Embryonic facial prominence (tissue), 1 donor: ENCODE results near the gene ITPRID1.
A peak's percentile ranks its signal among the peaks of the same experiment; 100 is the strongest.

Source experiments
- DNase-seq: peaks from one replicate; pipeline ENCODE4 v3.0.0-alpha.2; 2016; ENCODE audit errors: extremely low spot score

ITPRID1 gene

DNA sequence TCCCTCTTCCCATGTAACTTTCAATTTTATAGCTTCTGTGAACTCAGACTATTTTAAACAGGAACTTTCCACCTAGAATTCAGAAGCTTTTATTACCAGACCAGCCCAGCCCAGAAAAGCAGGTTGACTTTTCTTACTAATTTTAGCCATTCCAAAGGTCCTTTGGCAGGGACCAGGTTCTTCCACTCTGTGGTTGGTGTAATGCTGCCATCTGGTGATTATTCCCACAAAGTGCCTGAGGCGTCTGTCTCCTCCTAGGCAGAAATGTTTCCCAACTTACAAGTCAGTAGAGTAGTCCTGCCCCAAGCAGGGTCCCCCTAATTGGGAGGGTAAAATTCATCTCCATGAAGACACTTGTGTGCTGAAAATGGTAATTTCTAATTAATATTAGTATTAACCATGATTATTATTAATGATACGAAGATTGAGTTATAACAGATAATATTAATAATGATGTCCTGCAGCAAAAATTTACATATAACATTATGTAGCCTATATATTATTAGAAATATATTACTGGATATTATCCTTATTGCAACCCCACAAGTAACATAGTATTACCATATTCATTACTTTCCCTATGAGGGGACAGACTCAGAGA lies 120.1 kb downstream of the ITPRID1 start:
- DNase-seq = peak; percentile 20

DNA sequence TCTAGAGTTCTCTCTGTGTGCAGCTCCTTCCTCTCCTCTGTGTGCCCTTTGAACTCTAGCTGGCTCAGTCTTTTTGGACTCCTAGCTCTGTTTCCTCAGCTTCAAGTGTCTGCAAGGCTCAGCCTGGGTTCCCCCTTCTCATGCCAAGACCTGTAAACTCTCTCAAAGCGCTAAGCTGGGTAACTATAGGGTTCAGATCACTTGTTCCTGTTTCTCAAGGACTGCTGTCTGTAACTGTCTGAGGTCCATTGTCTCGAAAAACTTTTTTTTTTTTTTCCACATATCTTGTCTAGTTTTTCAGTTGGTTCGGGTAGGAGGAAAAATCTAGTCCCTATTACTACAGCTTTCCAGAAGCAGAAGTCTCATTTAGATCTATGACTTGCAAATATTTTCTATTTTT lies 126.5 kb downstream of the ITPRID1 start:
- DNase-seq = no peak

DNA sequence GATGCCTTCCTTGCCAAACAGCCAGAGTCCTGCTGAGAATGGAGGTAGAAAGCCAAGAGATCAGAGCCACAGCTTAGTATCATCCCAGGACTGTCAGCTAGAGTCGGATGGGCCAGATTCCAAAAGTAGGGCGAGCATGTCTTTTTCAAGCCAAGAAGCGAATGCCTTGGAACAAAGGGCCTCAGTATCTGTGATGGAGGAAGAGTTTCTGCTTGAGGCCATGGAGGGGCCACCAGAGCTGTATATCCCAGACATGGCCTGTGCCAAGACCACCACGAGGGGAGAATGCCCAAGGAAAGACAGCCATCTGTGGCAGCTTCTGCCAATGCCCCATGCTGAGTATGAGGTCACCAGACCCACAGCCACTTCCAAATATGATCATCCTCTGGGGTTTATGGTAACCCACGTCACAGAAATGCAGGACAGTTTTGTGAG lies 128.8 kb downstream of the ITPRID1 start:
- DNase-seq = no peak

DNA sequence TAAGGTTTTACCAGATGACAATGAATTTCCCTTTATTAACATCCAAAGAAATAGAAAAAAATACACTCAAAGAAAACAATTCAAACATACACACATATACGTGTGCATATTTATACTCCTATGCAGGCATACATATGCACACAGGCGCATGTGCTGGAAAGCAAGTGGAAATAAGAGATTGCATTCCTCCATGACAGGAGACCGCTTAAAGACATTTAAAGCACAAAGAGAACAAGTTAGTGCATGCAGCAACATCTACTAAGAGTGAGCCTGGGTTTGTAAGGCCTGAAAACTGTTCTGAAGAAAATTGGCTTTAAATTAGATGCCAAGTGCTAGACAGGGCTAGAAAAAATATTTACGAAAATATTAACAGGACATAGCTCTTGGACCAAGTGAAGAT lies 133.1 kb downstream of the ITPRID1 start:
- no peak for DNase-seq

DNA sequence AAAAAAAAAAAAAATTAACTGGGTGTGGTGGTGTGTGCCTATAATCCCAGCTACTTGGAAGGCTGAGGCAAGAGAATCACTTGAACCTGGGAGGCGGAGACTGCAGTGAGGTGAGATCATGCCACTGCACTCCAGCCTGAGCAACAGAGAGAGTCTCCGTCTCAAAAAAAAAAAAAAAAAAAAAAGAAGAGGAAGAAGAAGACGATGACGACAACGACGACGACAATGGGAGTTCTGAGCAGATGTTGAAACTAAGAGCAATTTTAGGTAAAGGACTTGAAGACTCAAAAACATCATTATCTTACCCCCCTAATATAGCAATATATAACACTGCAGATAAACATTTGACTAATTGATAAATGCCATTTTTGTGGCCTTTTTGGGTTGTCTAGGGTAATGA lies 133.6 kb downstream of the ITPRID1 start:
- no peak for DNase-seq

DNA sequence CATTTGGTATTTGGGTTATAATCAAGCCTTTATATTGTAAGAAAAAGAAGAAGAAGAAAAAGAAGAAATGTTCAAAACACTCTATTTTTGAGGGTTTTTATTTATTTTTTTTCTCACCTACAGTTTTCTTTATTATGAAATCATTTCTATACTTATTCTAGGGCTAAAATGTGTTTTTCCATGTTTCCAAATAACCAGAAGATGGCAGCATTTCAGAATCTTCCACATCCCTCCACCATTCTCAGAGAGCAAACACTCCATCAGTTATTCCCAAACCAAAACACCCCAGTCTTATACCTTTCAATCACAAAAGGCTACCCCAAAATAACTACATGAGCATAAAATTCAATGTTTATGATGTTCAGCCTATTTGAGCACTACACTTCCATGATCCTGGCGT lies 134.4 kb downstream of the ITPRID1 start:
- DNase-seq = no peak

DNA sequence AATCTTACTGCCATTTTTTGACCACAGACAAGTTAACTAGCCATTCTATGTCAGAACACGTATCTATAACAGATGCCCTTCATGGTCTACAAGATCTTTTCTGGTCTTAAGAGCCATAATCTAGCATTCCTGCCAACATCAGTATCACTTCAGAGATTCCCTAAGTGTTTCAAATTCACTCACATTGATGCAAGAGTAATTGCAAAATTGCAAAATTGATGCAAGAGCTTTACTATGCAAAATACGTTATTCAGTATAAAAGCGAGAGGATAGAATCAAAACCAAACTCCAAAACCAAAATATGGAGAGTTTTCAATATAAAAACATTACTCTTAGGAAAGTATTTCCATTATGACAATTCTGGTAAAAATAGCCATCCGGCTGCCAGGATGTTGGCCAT lies 135.0 kb downstream of the ITPRID1 start:
- no peak for DNase-seq

DNA sequence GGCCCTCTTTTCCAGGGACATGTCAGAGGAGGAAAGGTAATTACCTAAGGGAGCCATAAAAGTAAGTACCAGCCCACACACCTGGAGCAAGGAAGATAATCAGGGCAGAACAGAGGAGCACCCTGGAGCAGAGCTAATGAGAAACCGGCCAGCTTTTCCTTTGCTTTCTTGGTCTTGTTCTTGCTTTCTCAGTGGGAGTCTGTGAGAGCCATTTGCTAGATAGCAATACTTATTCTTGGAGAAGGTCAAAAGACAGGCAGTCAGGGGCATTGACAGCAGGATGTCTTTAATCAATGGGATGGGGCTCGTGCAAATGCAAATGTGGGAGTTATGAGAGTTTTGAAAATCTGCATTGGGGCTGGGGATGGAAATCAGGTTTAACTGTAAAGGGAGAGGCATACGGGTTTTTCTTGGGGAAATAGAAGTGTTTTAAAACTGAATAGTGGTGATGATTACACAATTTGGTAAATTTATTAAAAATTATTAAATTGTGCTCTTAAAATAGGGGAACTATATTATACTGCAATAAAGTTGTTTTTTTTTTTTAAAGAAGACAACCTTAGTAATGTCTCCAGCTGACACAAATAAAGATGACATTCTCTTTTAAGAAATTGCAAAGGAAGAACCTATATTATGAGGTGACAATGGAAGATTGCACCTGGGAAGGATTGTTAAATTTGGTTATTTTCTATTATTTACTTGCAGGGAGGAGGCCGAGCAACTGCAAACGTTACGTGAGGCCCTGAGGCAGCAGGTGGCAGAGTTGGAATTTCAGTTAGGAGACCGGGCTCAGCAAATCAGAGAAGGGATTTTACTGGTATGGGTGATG lies 137.6 kb downstream of the ITPRID1 start:
- no peak for DNase-seq

DNA sequence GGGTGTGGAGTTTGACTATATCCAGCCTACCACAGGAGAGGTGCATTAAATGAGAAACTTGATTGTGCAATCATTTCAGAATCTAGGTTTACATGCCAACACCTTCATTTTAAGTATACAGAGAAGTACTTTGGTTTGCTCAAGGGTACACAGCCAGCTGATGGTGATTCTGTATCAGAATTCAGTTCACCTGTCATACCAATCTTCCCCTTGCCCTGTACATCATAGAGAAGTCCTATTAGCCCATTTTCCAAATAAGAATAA lies 138.1 kb downstream of the ITPRID1 start:
- DNase-seq = no peak

DNA sequence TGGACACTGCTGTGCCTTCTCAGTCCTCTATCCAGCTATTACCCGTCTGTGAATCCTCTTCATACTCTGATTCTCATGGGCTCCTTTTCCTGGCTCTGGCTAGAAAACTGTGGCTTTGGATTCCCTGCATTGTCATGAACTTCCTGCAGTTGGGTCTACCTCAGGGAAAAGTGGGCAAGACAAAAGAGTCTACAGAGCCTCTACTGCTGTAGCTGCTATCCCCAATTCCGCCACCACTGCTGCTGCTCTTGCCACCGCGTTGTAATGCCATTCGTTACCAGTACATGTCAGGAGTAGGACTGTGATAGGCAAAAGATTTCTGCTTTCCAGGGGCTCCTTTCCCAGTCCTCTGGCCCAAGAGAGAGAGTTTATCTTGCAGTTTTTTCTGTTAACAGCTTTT lies 149.2 kb downstream of the ITPRID1 start:
- DNase-seq = no peak

DNA sequence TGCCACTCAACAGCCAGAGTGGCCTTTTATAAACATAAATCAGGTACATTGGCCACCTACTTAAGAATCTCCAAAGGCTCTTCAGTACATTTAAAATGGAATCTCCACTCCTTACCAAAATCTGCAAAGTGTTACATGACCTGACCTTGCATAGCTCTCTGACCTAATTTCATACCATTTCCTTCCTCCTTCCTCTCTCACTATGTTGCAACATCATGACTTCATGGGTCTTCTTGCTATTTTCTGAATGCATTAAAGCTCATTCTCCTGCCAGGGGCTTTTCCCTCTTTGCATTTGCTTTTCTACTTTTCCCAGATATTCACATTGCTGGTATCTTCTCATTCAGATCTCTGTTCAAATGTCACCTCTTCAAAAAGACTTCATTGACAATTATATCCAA lies 151.0 kb downstream of the ITPRID1 start:
- no peak for DNase-seq

DNA sequence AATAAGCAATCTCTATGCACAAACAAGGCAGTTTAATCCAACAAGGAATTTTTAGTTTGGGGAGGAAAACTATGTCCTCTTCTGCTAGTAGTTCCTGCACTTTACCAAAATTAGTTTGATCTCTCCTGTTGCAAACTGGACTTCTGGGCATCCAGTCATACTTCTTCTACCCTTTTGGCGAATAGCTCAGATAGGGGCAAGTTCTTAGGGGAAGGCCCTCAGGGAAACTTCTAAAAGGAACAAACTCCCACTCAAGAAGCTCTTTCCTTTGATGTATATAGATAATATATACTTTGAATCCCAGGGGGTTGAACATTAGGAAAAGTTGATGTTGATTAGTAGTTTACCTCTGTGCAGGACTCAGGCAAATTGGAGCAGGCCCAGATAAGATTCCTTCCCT lies 151.7 kb downstream of the ITPRID1 start:
- no peak for DNase-seq

DNA sequence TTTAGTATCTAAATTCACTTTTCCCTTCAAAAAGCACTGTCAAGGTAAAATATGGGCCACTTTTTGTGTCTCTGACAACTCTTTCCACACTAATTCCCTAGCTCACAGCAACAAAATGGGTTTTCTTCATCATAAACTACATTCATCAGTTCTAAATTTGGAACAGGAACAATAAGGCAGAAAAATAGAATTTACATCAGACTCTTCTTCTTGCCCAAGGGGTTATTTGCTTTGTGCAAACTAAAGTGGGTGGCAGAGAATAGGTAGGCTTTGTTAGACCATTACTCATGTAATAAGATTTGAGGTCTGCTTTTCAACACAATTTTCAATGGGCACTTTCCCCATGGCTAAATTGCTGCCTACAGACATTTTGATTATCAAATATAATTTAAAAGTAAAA lies 155.6 kb downstream of the ITPRID1 start:
- no peak for DNase-seq

DNA sequence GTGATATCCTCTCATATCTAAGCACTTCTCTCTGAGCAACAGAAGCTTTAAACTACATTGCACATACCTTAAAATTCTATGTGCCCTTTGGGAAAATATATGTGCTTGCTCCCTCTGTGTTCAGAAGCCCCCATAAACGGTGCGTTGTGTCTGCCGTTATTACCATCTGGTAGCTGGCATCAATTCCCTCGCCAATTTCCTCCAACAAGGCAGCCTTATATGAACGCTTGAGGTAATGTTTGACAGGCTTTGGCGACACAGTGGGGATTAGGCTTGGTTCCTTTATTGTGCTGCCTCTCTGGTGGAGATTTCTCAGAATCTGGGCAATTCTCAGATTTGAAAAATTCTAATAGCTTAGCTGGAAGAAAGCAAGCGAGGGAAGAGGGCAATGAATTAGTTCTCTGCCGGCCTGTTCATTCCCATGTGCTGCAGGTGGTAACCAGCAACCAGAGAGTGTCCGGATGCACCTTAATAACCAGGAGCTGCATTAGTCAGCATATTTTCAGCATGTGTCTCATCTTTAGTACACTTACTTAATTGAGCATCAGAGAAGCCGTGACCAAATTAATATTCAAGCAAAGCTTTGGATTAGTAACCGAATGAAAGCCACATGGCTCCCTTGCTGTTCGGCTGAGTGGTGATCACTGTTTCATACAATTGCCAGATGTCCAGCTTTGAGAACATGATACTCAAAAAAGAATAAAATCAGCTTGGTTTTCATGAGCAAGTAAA lies 165.8 kb downstream of the ITPRID1 start:
- DNase-seq = no peak

DNA sequence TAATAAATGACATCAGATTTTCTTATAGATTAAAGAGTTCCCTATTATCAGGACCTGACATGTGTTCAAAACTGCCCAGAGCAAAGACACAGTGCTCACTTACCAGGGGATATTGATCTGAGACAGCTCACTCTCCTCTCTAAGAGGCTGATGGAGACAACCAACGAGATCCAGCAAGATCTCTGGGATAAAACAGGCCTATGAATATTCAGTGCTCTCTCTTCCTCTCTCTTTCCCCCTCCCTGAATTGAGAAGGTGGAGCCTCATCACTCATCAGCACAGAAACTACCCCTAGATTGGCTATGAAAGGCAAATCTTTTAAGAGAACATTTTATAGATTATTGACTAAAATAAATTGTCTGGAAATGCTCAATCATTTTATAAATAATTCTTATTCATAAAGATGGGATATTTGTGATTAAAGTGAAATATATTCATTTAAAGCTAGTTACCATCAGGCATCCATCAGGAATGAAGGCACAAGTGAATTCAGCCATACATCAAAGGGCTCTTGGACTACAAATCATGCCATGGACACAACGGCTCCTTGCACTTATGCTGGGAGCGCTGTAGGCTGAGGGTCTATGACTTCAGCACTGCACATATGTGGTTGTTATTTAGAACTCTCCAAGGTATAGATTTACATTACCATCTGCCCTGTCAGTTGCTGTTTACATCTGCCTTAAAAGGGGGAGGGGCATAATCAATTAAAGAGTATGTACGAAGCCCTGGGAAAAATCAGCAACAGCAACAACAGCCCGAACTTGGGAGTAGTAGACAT lies 169.7 kb downstream of the ITPRID1 start:
- no peak for DNase-seq

DNA sequence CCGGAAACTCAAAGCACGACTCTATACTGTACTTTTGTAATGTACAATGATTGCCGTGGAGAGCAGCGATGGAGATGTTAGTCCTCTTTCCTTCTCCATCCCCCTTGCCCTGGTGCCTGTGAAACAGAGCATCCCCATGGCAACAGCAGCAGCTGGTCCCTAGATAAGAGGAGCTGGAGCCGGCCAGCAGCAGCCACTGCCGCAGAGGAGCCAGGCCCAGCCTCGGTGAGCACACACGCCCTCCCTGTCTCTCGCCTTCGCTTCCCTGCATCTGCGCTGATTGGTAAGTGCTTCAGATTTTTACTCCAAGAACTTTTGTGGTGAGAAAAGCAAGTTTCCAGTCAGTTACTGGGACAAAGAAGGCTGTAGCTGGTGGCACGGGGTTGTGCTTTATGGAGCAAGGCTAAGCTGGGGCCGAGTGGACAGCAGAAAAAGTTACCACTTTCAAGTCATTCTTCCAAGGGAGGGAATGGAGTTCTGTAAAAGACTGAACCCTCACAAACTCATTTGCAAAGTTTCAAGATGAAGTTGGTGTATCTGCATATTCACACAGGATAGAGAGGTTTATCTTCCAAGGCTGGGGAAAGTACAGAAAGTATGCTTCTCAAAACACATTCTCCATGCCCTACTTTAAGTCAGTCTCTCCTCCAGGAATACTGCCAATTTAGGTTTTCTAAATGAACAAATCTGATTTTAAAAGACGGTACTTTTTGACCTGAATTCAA lies 173.3 kb downstream of the ITPRID1 start, which contains the start of gene PPP1R17:
TSS of gene PPP1R17 (plus strand) at position 192 of the 725 bp plus-strand sequence. CDS start 5,227 bp downstream, outside the sequence.
- no peak for DNase-seq

DNA sequence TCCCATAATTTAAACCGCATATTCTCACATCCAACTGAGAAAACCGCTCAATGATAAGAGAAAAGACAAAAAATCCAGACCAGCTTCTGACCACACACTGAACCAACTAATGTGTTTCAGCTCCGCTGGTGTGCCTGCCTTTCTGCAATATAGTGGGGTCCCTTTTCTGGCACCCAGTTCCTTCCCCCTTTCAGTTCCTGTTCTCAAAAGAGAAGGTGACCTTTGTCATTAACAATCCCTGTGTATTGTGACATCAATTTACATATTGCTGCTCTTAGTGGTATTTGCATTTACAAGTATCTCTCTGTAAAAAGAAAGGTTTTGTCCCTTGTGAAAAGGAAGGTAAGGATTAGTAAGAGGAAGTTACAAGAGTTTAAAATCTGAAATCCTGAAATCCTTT lies 174.5 kb downstream of the ITPRID1 start:
- no peak for DNase-seq

DNA sequence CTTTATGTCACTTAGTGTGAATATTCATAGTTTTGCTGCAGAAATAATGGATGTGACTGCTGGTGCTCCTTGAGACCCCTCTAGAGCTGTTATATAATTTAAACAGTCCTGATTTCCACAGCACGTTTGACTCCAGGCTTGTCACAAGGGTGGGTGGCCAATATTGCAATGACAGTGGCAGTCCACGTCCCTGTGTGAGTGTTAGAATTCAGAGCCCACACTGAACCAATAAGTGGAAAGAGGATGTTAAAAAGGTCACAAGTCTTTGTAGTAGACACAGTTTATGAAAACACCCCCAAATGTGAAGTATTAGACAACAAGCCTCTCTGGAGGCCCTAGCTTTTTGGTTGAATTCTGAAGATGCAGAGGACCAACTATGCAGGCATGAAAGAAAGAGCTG lies 175.1 kb downstream of the ITPRID1 start:
- DNase-seq = no peak

DNA sequence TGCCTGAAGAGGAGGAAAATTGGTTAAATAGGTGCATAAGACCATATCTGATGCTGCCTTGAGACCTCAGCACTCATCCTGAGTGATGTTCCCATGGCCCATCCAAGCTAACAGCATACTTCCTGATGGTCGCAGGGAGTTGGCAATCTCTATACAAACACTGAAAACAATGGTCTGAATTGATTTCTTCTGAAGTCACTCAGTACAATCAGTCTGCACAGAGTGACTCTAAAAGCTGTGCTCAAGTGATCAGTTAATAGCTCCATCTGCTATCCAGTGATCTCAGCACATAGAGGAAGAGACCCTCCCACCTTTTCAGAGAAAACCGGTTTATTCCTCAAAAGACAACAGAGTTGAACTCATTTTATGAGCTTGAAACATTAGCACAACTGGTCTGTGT lies 177.0 kb downstream of the ITPRID1 start:
- no peak for DNase-seq

DNA sequence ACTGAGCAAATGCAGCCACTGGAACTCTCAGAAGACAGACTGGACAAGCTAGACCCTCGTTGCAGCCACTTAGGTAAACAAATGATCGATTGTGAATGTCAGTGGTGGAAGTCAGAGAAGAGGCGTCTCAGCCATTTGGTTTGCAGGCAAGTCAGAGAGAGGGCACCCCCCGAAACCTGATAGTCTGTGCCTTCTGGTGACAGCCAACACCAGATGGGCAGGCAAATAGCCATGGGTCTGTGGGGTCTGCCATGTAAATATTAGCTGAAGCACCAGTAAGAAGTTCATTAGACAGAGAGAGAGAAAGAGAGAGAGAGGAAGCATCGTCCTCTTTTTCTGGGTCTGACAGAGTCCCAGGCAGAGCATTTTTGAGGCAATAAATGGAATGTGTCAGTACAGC lies 178.6 kb downstream of the ITPRID1 start:
- no peak for DNase-seq

DNA sequence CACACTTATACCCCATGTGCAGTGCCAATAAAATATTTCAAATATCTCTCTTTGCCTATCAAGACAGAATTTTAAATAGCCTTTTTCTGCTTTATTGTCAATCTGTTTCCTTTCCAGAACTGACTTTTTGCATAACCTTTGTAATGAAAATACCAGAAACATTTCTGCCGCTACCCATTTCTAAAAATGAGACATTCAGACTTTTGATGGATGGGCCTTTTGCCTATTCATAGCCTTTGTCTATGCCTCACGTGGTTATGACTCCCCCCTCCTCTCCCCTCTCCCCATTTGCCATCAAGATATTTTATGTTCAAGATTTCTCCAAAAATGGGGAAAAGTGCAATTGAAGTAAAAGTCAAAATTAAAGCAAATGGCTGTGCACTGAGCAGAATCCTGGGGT lies 179.0 kb downstream of the ITPRID1 start:
- DNase-seq = no peak
